RWPE1 (cell line): ENCODE data around the gene GIMAP2.

Experiments
- CTCF ChIA-PET: fragments of 350-600 bp; sonication (Branson Sonifier 250); formaldehyde crosslinking; extraction: SDS; loops from one replicate; lab custom pipeline; 2021; lab: Yijun Ruan, JAX
- POLR2A ChIA-PET: fragments of 400-600 bp; formaldehyde crosslinking; extraction: SDS; loops from one replicate; lab custom pipeline; 2020; ENCODE audit warnings: antibody characterized with exemption; ENCODE audit not compliant: low non-redundant PET; lab: Yijun Ruan, JAX
- DNase-seq: peaks from one replicate; pipeline ENCODE4 v3.0.0; 2012; ENCODE audit warnings: low spot score
- H3K27ac ChIP-seq: fragments of 450-650 bp; 2 replicates; pipeline ENCODE4 v1.5.1; 2017
- TF ChIP-seq, protein P1 (sequence below): fragments of 450-650 bp; conservative IDR thresholded peaks from 2 replicates; pipeline ENCODE4 v1.5.1; 2017; ENCODE audit warnings: low read depth, mild to moderate bottlenecking

GIMAP2 gene

GRCh38 chr7:150686030-150686631, 625 bp downstream of the GIMAP2 start:
- no peak for DNase-seq
- TF ChIP-seq, protein P1, sequence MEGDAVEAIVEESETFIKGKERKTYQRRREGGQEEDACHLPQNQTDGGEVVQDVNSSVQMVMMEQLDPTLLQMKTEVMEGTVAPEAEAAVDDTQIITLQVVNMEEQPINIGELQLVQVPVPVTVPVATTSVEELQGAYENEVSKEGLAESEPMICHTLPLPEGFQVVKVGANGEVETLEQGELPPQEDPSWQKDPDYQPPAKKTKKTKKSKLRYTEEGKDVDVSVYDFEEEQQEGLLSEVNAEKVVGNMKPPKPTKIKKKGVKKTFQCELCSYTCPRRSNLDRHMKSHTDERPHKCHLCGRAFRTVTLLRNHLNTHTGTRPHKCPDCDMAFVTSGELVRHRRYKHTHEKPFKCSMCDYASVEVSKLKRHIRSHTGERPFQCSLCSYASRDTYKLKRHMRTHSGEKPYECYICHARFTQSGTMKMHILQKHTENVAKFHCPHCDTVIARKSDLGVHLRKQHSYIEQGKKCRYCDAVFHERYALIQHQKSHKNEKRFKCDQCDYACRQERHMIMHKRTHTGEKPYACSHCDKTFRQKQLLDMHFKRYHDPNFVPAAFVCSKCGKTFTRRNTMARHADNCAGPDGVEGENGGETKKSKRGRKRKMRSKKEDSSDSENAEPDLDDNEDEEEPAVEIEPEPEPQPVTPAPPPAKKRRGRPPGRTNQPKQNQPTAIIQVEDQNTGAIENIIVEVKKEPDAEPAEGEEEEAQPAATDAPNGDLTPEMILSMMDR = no peak
- ChIA-PET CTCF (interaction anchor here (0.6 kb wide), 1 partner anchor 165 kb away, joined by 4 read pairs; no protein-coding TSS in a partner anchor), POLR2A (no interaction called here)
- no peak overlapping the region for H3K27ac ChIP-seq

- CTCF ChIA-PET = no interaction called here
- POLR2A ChIA-PET = no interaction called here
- no peak overlapping the region for H3K27ac ChIP-seq
- no peak for DNase-seq
- TF ChIP-seq, protein P1 = no peak
Measured at GRCh38 chr7:150688630-150689029, 3.1 kb downstream of the GIMAP2 start.

GRCh38 chr7:150695654-150696053, 10.1 kb downstream of the GIMAP2 start:
- POLR2A ChIA-PET = no interaction called here
- no peak for DNase-seq
- CTCF ChIA-PET = no interaction called here
- no peak overlapping the region for H3K27ac ChIP-seq
- TF ChIP-seq, protein P1 = no peak

GRCh38 chr7:150703209-150703608, 17.7 kb downstream of the GIMAP2 start:
- DNase-seq = no peak
- CTCF ChIA-PET = no interaction called here
- POLR2A ChIA-PET = no interaction called here

GRCh38 chr7:150715293-150715692, 29.8 kb downstream of the GIMAP2 start:
- DNase-seq = no peak
- POLR2A ChIA-PET = no interaction called here
- CTCF ChIA-PET = no interaction called here
- TF ChIP-seq, protein P1 = no peak
- H3K27ac ChIP-seq = no peak overlapping the region

More at GRCh38 chr7:150703209-150703608, 17.7 kb downstream of the GIMAP2 start:
- TF ChIP-seq, protein P1 = no peak
- no peak overlapping the region for H3K27ac ChIP-seq

DNA sequence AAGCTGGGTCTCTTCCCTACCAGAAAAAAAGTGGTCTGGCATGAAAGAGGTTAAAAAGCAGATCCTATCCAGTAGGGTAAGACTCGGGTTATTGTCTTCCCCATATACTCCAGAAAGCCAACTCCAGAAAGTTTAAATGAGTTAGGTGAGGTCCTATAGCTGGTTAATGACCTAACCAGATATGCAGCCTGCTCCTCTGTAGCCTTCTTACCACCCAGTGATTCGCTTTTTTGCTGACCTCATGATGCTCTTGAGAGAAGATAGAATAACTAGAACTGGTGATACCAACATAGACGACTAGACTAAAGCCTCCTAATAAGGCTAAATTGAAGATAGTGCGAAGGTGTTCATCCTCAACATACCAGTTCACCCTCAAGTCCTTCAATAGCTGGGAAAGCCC, 30.2 kb downstream of the GIMAP2 start:
- ChIA-PET CTCF (no interaction called here), POLR2A (no interaction called here)
- no peak for DNase-seq
- no peak overlapping the region for H3K27ac ChIP-seq
- TF ChIP-seq, protein P1 = no peak
